Activated CD8-positive, alpha-beta memory T cell treated with anti-CD3 and anti-CD28 coated beads for 4 hours (primary cell): ENCODE data around the gene SOWAHA.
"Not testable (repeated sequence)": the region's sequence is repeated elsewhere in the genome, so short reads cannot be mapped to it uniquely, and the experiment has no call there.

Source experiments
- DNase-seq, 2 donors: peaks; one replicate each; pipeline ENCODE4 v3.0.0-alpha.2; 2020; ENCODE audit warnings: low read depth in 2 of 2

The SOWAHA gene

GRCh38 chr5:132853323-132853722, 40.2 kb downstream of the SOWAHA start:
- DNase-seq, result no peak

DNA sequence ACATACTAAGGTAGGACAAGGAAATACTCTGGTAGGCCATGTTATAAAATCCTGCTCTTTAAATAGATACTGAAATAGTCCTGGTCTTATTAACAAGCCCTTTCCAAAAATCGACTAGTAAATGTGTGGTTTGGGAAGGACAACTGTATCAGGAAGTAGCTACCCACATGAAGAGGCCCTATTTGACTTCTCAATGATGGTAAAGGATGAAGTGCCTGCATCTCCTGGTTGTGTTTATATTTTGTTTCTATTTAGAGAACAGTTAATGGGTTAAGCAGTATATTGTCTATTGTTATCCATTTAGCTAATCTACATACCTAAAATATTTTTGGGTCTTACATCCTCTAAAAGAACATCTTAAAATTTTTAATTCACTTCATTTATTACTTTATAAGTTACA, 40.7 kb downstream of the SOWAHA start:
- no peak for DNase-seq

DNA sequence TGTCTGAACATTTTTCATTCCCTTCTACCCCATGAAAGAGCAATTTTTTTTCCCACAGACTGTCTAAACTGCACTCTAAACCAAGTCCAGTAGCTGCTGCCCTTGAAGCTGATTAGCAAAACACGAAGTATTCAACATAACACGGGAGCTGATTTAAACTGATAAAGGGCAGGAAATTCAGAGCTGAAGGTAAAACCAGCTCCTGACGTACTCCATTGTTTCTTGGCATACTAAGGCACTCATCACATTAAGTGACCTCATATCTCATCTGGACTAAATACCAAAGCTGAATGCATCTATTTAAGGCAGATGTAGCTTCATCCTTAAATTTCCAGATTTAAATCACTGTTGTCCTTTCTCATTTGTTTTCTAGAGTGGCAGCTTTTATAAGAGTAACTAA, 41.2 kb downstream of the SOWAHA start:
- DNase-seq, result no peak

GRCh38 chr5:132854992-132855391, 41.9 kb downstream of the SOWAHA start:
- DNase-seq, result not testable (repeated sequence)

- DNase-seq, result no peak
Measured at GRCh38 chr5:132856011-132856410, 42.9 kb downstream of the SOWAHA start.

- DNase-seq, result no peak
Measured at GRCh38 chr5:132859889-132860437, 46.9 kb downstream of the SOWAHA start.

GRCh38 chr5:132860742-132861141, 47.6 kb downstream of the SOWAHA start:
- DNase-seq, result no peak

DNA sequence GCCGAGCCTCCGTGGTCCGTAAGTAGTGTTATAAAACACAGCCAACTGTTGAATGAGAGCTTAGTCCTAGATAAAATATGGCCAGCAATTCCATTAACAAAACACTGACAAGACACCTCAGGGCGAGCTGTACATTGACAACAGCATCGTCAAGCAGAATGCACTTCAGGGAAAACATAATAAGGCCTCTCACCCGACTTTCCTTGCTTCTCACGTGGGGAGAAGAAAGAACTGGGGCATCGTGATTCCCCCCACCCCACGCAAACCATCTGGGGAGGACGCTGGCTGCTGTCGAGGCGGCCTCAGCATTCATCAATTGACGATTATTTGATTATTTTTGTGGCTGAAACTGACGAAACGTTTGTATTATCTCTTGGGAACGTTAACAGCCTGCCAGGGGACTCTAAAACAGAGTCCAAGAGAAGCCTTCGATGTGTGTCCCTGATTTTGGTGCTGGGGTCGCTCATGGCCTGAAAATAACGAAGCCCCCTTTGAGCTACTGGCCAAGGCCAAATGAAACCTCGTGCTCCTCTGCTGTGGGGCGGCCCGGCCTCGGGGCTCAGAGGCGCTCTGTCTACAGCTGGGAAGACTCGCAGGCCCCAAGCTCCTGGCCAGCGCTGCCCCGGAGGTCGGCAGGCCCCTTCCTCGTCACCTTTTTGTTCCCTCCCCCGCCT, 52.7 kb downstream of the SOWAHA start:
- DNase-seq, result no peak
